ENCODE results near the gene HAUS7.
"Not testable (repeated sequence)": the region's sequence is repeated elsewhere in the genome, so short reads cannot be mapped to it uniquely, and the experiment has no call there.

The HAUS7 gene

DNA sequence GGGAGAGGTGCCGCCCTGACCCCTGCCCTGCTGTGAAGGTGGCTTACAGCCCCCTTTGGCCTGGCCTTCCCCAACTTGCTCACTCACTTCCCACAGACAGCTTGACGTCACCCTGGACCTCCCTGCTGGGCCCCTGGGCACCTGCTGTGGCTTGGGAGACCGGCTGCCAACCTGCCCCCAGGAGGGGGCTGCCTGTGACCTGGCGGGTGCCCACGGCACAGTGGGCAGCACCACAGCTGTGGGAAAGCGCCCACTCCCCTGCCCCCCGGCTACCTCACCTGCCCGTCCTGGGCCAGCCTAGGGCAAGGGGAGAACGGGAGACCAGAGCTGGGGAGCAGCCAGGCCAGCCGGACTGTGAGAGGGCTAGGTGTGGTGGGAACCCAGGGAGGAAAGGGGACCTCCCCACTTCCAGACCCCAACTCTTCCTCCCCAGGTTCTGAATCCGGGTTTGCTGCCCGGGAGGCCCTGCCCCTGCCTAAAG lies 61.5 kb downstream of the HAUS7 start:
- H3K4me3 Mint-ChIP-seq = no peak overlapping the region
- no peaks in the 10 kb centered on the region for H3K9me3 Mint-ChIP-seq
- ATAC-seq (no peak), DNase-seq (ENCODE audit: low spot score in 2 of 2) (no peak)
- no peaks in the 10 kb centered on the region for H3K36me3 Mint-ChIP-seq
- no peak overlapping the region for H3K27ac Mint-ChIP-seq
- H3K4me1 Mint-ChIP-seq = peaks cover 13% of the 10 kb centered on the region

DNA sequence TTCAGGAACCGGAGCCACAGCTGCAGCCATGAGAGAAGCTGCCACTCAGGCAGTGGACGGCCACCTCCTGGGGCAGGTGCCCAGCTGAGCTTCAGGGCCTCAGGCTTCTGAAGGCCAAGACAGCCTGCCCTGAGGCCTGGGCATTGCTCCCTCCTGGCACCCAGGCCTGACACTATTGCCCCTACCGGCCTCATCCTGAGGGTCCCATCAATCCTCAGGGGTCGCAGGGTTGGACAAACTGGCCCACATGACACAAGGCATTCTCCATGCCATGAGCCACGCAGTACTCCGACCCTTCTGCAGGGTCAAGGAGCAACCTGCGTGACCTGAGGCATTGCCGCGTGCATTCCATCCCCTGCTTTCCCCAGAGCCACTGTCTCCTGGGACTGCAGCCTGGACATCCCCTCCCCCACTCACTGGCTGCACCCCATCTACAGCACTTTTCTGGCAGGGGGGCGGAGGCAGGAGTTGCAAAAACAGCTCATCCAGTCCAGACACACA lies 62.1 kb downstream of the HAUS7 start:
- Mint-ChIP-seq H3K36me3 (no peaks in the 10 kb centered on the region), H3K4me3 (no peak overlapping the region), H3K9me3 (no peaks in the 10 kb centered on the region), H3K4me1 (peaks cover 13% of the 10 kb centered on the region), H3K27ac (no peak overlapping the region)
- DNase-seq (ENCODE audit: low spot score in 2 of 2) (no peak), ATAC-seq (no peak)

DNA sequence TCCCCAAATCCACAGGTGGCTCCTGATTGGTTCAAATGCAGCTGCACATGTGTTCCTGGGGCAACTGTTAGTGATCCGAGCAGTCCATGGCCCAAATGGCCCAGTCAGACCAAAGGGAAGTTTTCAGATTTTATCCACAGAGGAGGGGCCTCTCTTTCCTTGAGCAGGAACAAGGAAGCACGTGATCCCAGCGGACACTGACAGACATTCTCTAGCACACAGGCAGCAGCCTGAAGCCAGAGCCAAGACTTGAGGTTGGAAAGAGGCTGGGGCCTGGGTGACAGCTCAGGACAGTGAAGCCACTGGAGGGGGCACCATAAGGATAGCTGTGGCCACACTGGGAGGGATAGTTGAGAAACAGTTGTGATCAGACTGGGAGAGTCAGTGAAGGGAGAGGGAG lies 62.6 kb downstream of the HAUS7 start:
- no peak for DNase-seq (ENCODE audit: low spot score in 2 of 2)
- Mint-ChIP-seq H3K27ac (no peak overlapping the region), H3K4me1 (peaks cover 13% of the 10 kb centered on the region), H3K36me3 (no peaks in the 10 kb centered on the region), H3K4me3 (no peak overlapping the region), H3K9me3 (no peaks in the 10 kb centered on the region)
- no peak for ATAC-seq

DNA sequence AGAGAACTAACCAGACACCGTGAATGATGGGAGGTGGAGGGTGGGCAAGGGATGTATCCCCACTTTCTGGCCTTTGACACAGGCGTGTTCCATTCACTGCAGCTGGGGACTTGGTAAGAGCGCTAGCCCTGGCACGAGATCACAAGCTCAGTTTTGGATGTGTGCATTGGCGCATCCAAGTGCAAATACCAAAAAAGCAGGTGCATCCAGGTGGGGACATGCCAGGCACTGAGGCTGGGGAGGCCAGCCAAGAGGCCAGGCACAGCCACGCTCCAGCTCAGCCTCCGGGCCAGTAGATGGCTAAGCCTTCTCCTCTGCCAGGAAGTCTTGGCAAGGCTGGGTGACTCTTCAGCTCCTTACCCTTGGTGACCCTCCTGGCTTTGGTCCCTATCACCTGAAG lies 63.5 kb downstream of the HAUS7 start:
- Mint-ChIP-seq H3K36me3 (no peaks in the 10 kb centered on the region), H3K27ac (no peak overlapping the region), H3K4me3 (no peak overlapping the region), H3K9me3 (no peaks in the 10 kb centered on the region), H3K4me1 (peaks cover 7% of the 10 kb centered on the region)
- DNase-seq (ENCODE audit: low spot score in 2 of 2) = no peak
- no peak for ATAC-seq

DNA sequence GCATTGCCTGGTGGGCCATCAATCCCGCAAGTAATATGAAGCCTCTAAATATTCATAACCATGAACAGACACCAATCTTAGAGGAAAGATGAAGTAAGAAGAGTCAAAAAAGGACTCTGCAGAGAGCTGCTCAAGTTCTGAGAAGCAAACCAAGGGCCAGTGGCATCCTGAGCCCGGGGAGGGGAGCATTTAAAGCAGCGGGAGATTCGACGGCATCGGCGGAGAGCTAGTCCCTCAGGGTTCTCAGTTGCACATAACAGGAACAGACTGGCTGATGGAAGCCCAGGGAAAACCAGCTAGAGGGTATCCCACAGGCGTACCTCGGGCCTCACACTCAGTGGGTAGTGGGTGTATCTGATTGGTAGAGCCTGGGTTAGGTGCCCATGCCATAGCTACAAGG lies 64.4 kb downstream of the HAUS7 start:
- Mint-ChIP-seq H3K4me1 (peaks cover 5% of the 10 kb centered on the region), H3K36me3 (no peaks in the 10 kb centered on the region), H3K9me3 (no peaks in the 10 kb centered on the region), H3K4me3 (no peak overlapping the region), H3K27ac (no peak overlapping the region)
- ATAC-seq (no peak), DNase-seq (ENCODE audit: low spot score in 2 of 2) (no peak)

DNA sequence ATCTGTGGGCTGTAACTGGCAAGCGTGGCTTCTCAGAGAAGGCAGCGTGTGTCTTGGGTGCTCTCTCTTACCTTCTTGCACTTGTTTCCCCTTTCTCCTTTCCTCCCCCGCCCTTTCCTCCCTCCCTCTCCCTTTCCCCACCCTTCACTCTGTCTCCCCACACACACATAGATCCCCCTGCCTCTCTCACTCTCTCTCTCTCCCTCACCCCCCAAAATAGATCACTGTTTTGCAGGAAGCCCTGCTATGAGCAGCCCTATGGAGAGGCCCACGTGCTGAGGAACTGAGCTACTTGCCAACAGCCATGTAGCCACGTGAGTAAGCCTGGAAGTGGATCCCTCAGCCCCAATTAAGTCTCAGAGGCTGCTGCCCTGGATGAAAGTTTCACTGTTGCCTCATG lies 65.0 kb downstream of the HAUS7 start:
- no peak for DNase-seq (ENCODE audit: low spot score in 2 of 2)
- H3K27ac Mint-ChIP-seq = no peak overlapping the region

DNA sequence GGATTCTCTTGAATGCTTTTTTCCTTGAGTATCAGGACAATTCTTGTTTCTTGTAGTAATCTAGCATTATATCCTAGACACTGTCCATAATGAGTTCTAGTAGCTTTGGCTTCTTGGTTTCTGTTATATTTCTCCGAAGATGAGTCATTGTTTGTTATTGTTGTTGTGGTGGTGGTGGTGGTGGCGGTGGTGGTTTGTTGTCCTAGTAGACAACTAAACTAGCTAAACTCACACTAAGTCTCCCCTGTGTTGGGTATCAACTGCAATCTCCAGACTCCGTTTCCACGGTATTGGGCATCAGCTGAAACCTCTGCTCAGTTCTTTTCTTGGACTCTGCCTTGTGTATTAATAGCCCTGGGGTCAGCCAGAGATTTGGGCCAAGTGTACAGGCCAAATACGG lies 66.0 kb downstream of the HAUS7 start:
- H3K4me3 Mint-ChIP-seq, H3K9me3 Mint-ChIP-seq: not testable (repeated sequence)
- ATAC-seq = peak; percentile 40

More for the DNA sequence above, 65.0 kb downstream of the HAUS7 start:
- Mint-ChIP-seq H3K4me1 (peaks cover 5% of the 10 kb centered on the region), H3K36me3 (no peaks in the 10 kb centered on the region), H3K4me3 (no peak overlapping the region), H3K9me3 (no peaks in the 10 kb centered on the region)
- no peak for ATAC-seq

DNA sequence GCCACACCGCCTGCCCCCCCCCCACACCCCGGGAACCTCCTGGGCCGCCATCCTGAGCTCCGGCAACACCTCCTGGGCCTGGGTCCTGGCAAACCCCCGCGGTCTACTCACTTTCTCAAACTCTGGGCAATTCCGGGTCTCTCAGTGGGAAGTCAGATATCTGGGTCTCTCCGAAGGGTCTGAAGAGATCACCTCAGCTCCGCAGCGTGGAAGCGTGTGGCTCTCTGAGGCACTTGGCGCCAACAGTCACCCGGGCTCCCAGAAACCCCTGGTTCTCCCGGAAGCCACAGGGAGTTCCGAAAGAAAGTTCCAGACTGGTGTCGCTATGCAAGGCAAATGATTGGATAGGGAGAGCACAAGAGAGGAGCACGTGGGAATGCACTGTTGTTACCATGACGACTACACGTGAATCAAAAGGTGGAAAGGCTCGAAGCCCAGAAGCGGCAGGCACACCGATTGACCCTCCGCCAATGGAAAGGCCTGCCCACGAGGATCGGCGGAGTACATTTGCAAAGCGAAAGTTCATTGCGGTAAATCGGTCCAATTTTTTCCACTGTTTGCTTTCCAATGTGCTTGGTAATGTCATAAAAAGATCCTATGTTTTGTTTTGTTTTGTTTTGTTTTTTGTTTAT lies 69.1 kb downstream of the HAUS7 start, which contains the start of gene PNMA6E:
PNMA6E (minus strand) TSS at position 218 of the 632 bp plus-strand sequence. CDS start 2,501 bp downstream, outside the sequence.
- no peak within 1 kb of the TSS for H3K4me3 Mint-ChIP-seq
- H3K4me1 Mint-ChIP-seq = peaks cover 5% of the 10 kb centered on the region
- no peaks in the 10 kb centered on the region for H3K36me3 Mint-ChIP-seq
- H3K9me3 Mint-ChIP-seq = no peaks in the 10 kb centered on the region
- ATAC-seq (no peak), DNase-seq (ENCODE audit: low spot score in 2 of 2) (no peak)
- H3K27ac Mint-ChIP-seq = no peak within 1 kb of the TSS

More for the DNA sequence above, 66.0 kb downstream of the HAUS7 start:
- not testable (repeated sequence) for DNase-seq (ENCODE audit: low spot score in 2 of 2); H3K4me1 Mint-ChIP-seq; H3K36me3 Mint-ChIP-seq; H3K27ac Mint-ChIP-seq

DNA sequence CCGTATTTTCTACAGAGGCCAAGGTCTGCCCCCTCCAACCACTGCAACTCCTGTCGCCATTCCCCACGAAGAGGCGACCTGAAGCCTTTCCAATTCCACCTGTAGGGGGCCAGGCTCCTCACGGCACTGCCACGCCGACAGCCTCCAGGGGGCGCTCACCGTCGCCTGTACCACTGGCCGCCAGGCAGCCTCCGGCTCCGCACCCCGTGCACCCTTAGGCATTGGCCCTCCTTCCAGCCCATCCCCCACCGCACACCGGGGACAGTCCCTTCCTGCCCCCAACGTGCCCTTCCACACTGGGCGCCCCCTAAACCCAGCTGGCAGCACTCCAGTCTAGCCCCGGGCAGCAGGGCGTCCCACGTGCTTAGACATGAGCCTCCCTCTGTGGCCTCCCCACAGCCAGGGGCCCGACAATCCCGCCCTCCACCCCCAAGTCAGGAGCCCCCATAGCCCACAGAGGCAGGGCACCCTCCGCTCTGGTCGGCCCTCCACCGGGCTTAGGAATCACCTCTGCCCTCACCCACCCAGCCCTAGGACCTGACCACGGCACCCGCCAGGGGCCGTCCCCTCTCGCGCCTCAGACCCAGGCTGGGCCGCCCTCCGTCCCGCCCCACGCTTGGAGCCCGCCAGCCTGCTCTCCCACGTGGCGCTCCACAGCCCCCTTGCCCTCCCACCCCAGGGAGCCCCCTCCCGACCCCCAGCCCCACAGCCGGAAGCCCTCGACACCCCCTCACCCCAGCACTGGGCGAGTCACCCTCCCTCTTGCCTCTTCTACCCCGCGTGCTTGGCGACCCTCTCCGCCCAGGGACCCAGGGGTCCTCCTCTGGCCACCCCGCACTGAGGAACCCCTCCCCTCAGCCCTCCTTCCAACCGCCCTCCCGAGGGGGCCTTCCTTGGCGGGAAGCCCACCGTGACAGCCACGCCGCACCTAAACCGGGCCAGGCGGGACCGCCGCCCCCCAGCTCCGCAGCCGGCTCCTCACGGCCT lies 69.9 kb downstream of the HAUS7 start:
- ATAC-seq (peak; percentile 78), DNase-seq (ENCODE audit: low spot score in 2 of 2) (peak; percentile 56 to 70)
- H3K27ac Mint-ChIP-seq = no peak overlapping the region
- no peak overlapping the region for H3K4me3 Mint-ChIP-seq
- no peaks in the 10 kb centered on the region for H3K9me3 Mint-ChIP-seq
- peaks cover 7% of the 10 kb centered on the region for H3K4me1 Mint-ChIP-seq
- H3K36me3 Mint-ChIP-seq = no peaks in the 10 kb centered on the region

DNA sequence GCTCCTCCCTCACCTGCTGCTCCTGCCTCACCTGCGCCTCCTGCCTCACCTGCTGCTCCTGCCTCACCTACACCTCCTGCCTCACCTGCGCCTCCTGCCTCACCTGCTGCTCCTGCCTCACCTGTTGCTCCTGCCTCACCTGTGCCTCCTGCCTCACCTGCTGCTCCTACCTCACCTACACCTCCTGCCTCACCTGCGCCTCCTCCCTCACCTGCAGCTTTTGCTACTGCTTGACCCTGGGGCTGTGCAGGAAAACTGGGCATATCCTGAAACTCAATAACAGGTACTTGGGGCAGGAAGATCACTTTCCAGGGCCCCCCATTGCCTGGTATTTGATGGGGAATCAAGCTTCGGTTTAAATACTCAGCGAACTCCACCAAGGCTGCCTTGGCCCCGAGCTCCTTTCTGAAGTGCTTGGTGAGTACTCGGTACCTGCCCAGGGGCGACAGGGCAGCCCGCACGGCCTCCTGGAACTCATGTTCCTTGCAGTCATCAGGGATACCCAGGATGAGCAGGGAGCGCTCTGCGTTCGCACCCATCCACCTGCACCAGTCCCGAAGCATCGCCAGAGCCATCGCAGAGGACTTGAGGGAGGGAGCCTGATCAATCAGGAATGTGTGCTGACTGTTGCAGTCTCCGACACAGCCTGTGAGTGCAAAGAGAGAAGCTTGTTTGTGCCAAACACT lies 72.0 kb downstream of the HAUS7 start:
- no peak for ATAC-seq

More for the DNA sequence above, 72.0 kb downstream of the HAUS7 start:
- Mint-ChIP-seq H3K4me3 (no peak overlapping the region), H3K9me3 (no peaks in the 10 kb centered on the region), H3K4me1 (peaks cover 19% of the 10 kb centered on the region), H3K36me3 (no peaks in the 10 kb centered on the region), H3K27ac (no peak overlapping the region)
- DNase-seq (ENCODE audit: low spot score in 2 of 2) = no peak

Data from stimulated activated effector memory CD8-positive, alpha-beta T cell treated with anti-CD3 and anti-CD28 coated beads, Interleukin-12 subunit alpha, Interleukin-12 subunit beta, amount 100 ng/mL, for 72 hours (primary cell).